LNCaP clone FGC (cell line): ENCODE data around the gene ZNF57.
A peak's percentile ranks its signal among the peaks of the same experiment; 100 is the strongest.

Source experiments
- DNase-seq: peaks from one replicate; pipeline ENCODE4 v3.0.0-alpha.2; 2011; ENCODE audit warnings: low read depth
- H3K4me3 ChIP-seq: 2 replicates; pipeline ENCODE4 v1.5.1; 2011; ENCODE audit warnings: mild to moderate bottlenecking, low read depth, low read length, control low read depth
- CTCF ChIP-seq: IDR thresholded peaks from 2 replicates; pipeline ENCODE4 v1.5.1; 2012; ENCODE audit warnings: mild to moderate bottlenecking; ENCODE audit not compliant: control insufficient read depth, insufficient read depth; ENCODE audit errors: extremely low read depth

The ZNF57 gene

GRCh38 chr19:2900296-2901252, at the start of gene ZNF57:
ZNF57 (plus strand) TSS chr19:2900928; CDS start chr19:2901046, 118 bp downstream.
- TF ChIP-seq CTCF: no peak
- H3K4me3 ChIP-seq: peak within 1 kb of the TSS; percentile 81
- DNase-seq: peak; percentile 98

- no peak overlapping the region for H3K4me3 ChIP-seq
- no peak for DNase-seq
- TF ChIP-seq CTCF: no peak
Measured at GRCh38 chr19:2852598-2852997, 48.1 kb upstream of the ZNF57 start.

GRCh38 chr19:2853015-2853606, 47.6 kb upstream of the ZNF57 start:
- no peak overlapping the region for H3K4me3 ChIP-seq
- no peak for TF ChIP-seq CTCF
- no peak for DNase-seq

GRCh38 chr19:2854849-2855248, 45.9 kb upstream of the ZNF57 start:
- TF ChIP-seq CTCF: no peak
- no peak overlapping the region for H3K4me3 ChIP-seq
- DNase-seq: no peak

- no peak for DNase-seq
- TF ChIP-seq CTCF: no peak
- H3K4me3 ChIP-seq: no peak overlapping the region
Measured at GRCh38 chr19:2856457-2857050, 44.2 kb upstream of the ZNF57 start.

- TF ChIP-seq CTCF: no peak
Measured at GRCh38 chr19:2858864-2859263, 41.9 kb upstream of the ZNF57 start.

More at GRCh38 chr19:2858864-2859263, 41.9 kb upstream of the ZNF57 start:
- H3K4me3 ChIP-seq: no peak overlapping the region
- no peak for DNase-seq
